Stimulated activated naive CD4-positive, alpha-beta T cell treated with Interleukin-2 at 50 U/mL for 16 hours (primary cell): Measurements from ENCODE around the gene GRK7.
"Not testable (repeated sequence)": the region's sequence is repeated elsewhere in the genome, so short reads cannot be mapped to it uniquely, and the experiment has no call there.

Experiments
- DNase-seq: peaks from one replicate; lab custom pipeline; 2025; lab: John Stamatoyannopoulos, UW

GRK7 gene

DNA sequence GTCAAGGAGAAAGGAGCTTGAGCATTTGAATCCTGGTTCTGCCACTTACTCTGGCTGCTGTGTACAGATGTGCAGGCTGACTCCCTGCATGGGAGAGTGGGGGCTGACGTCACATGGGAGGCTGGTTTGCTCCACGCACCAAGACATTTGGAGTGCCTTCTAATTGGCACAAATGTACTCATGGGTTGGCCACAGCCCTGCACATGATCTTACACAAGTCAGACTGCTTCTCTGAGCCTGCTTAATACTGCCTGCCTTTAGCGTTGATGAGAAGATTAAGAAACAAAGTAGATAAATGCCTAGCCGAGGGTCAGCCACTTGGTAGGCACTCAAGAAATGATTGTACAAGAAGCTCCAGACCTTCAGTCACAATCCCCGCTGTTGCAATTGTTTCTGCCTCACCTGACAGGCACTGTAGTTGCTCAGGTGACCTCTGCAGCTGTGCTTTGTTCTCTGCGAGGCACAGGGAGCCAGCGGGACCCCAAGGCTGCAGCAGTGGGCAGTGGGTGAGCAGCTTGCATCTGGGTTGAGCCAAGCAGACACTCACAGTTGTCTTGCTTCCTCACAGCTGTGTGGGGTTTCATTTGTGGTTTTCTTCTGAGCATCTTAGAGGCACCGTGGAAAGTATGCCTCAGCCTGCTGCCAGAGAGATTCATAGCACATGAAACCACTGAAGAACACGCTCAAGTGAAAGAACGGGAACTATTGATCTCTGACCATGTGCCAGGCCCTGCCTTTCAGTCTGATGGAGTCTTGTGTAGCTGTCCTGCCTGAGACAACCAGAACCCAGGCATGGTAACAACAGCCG, 33.1 kb downstream of the GRK7 start:
- DNase-seq, result peak; percentile 74

GRCh38 chr3:141796889-141797781, 33.9 kb downstream of the GRK7 start:
- DNase-seq, result peak; percentile 57

DNA sequence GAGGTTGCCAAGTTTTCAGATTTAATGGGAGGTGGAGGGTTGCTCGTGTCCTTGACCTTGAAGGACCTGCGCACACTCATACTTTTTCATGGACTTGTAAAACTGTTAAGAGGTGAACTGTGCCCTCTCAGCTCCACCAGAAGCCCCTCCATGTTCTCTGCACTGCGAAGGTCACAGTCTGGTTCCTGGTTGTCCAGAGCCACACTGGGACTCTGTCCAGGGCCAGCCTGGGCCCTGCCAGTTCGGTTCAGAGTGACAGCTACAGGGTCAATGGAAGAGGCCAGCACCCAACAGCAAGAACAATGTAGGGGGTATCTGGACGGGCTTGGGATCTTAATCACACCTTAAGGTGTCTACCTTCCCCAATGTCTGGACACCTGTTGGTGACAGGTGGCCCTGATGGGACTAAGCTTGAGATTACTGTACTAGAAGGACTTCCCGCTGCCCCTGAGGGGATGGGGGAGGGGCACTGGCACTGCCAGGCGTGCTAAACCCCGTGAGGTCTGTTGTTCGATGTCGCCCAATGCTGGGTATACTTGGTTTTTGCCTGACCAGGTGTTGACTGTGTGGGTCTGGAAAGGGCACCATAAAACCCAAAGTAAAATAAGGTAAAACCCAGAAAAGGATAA, 34.7 kb downstream of the GRK7 start:
- no peak for DNase-seq

GRCh38 chr3:141798448-141798845, 35.2 kb downstream of the GRK7 start:
- no peak for DNase-seq

DNA sequence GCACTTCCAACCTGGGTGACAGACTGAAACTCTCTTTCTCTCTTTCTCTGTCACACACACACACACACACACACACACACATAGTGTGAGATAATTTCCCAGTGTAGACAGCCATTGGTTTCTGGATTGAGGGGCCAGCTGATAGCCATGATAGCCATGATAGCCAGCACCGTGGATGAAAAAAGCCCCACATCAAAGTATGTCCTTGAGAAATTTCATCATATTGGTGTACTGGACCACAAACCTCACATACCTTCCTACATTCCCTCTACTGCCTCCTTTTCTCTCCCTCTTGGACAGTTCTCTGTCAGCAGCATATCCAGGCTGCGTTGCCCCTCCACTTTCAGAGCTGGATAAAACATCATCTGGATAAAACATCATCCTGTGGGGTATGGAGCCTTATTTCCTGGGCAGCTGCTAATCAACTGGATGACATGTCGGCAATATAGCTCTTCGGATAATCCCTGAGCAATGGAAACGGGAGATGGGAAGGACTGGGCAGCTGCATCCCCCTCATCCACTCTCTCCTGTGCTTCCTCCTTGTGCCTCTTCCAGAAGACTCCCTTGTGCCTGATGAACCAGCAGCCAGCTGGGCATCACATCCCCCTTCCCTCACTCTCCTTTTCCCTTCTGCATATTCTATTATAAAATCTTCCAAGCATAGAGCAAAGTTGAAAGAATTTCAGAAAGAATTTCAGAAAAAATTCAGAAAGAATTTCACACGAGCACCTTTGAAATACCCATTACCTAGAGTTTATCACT, 39.3 kb downstream of the GRK7 start:
- DNase-seq, result no peak

- not testable (repeated sequence) for DNase-seq
Measured at GRCh38 chr3:141803538-141803937, 40.3 kb downstream of the GRK7 start.

- no peak for DNase-seq
Measured at GRCh38 chr3:141804447-141804777, 41.2 kb downstream of the GRK7 start.

GRCh38 chr3:141804778-141805639, 41.8 kb downstream of the GRK7 start:
- DNase-seq, result no peak

DNA sequence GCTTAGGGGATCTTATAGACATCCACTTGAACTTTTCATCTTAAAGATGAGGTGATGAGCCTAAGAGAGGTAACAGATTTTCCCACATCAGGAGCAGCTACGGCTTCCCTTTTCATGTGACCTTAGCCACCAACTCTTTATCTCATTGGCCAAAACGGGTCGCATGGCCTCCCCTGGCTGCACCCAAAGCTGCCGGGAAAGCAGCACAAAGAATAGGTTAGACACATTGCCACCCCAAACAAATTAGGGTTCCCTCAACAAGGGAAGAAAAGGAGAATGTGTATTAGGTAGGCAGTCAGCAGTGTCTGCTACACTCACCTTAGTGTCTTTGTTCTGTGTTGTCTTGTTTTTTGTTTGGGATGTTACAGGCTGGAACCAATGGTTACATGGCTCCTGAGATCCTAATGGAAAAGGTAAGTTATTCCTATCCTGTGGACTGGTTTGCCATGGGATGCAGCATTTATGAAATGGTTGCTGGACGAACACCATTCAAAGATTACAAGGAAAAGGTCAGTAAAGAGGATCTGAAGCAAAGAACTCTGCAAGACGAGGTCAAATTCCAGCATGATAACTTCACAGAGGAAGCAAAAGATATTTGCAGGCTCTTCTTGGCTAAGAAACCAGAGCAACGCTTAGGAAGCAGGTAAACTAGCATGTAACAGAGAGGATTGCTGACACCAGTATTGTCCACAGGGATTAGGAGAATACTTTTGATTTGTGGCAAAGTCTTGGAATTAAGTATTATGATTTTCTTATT, 44.2 kb downstream of the GRK7 start:
- DNase-seq, result no peak

GRCh38 chr3:141808586-141808985, 45.4 kb downstream of the GRK7 start:
- DNase-seq, result no peak

DNA sequence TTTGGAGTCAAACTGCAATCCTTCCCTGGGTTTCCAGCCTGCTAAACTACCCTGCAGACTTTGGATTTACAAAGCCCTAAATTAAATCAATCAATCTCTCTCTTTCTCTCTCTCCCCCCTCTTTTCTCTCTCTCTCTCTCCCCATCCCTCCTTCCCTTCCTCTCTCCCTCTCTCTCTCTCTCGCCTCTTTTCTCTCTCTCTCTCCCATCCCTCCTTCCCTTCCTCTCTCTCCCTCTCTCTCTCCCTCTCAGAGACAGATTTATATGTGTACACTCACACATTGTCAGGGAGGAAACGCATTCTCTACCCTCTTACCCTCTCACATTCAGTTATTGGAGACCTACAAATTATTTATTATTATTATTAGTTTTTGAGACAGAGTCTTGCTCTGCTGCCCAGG, 47.0 kb downstream of the GRK7 start:
- no peak for DNase-seq

- DNase-seq, result no peak
Measured at GRCh38 chr3:141811348-141811747, 48.1 kb downstream of the GRK7 start.

- no peak for DNase-seq
Measured at GRCh38 chr3:141812084-141812483, 48.9 kb downstream of the GRK7 start.

DNA sequence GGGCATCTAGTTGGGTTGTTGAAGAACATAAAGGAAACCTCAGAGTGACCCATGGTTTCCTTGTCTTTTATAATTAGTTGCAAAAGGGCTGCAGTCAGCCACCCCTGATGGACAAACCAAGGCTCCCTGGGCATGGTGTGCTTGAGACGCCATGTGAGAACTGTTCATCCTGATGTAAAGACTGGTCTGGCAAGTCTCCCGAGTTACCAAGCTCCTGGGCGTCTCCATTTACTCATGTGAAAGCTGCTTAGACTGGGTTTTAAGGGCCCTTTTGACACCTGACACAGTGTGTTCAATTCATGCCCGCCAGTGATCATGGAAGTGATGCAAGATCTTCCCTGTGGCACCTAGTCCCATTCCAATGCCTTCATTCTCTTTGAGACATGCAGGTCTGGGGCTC, 49.4 kb downstream of the GRK7 start:
- DNase-seq, result no peak
